HL-60 (cell line): Measurements from ENCODE around the gene TATDN3.

Experiments
- CTCF ChIP-seq: IDR thresholded peaks from one replicate; pipeline ENCODE4 v1.5.1; 2011; ENCODE audit warnings: low read length, control low read depth, inconsistent platforms; ENCODE audit not compliant: insufficient read depth
- GABPA ChIP-seq: IDR thresholded peaks from 2 replicates; pipeline ENCODE4 v1.6.1; 2012; ENCODE audit warnings: low read depth
- TF ChIP-seq, protein P1 (sequence below): IDR thresholded peaks from 2 replicates; pipeline ENCODE4 v1.6.1; 2012; ENCODE audit warnings: low read depth; ENCODE audit not compliant: insufficient replicate concordance

GRCh38 chr1:212783976-212784375 lies 7.7 kb upstream of the TATDN3 start:
- no peak for TF ChIP-seq GABPA
- TF ChIP-seq CTCF, result no peak
- TF ChIP-seq, protein P1, sequence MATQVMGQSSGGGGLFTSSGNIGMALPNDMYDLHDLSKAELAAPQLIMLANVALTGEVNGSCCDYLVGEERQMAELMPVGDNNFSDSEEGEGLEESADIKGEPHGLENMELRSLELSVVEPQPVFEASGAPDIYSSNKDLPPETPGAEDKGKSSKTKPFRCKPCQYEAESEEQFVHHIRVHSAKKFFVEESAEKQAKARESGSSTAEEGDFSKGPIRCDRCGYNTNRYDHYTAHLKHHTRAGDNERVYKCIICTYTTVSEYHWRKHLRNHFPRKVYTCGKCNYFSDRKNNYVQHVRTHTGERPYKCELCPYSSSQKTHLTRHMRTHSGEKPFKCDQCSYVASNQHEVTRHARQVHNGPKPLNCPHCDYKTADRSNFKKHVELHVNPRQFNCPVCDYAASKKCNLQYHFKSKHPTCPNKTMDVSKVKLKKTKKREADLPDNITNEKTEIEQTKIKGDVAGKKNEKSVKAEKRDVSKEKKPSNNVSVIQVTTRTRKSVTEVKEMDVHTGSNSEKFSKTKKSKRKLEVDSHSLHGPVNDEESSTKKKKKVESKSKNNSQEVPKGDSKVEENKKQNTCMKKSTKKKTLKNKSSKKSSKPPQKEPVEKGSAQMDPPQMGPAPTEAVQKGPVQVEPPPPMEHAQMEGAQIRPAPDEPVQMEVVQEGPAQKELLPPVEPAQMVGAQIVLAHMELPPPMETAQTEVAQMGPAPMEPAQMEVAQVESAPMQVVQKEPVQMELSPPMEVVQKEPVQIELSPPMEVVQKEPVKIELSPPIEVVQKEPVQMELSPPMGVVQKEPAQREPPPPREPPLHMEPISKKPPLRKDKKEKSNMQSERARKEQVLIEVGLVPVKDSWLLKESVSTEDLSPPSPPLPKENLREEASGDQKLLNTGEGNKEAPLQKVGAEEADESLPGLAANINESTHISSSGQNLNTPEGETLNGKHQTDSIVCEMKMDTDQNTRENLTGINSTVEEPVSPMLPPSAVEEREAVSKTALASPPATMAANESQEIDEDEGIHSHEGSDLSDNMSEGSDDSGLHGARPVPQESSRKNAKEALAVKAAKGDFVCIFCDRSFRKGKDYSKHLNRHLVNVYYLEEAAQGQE, result no peak
